Measurements from ENCODE around the gene PDIA2. TPM values are rescaled to one million over a fixed set of nuclear protein-coding genes. Genes with fewer than 3 reads are reported as not detected.

The PDIA2 gene
- polyA plus RNA-seq, 2 donors, result 0.27 to 0.53 TPM

- H3K27me3 ChIP-seq (ENCODE audit: control insufficient read depth in 1 of 2, insufficient read depth in 2 of 2, low read length in 2 of 2), result peaks cover 0 to 9% of the 10 kb centered on the region in 2 donors
- H3K27ac ChIP-seq (ENCODE audit: low read depth in 2 of 2, low read length in 1 of 2), result no peak overlapping the region
- no peak overlapping the region for H3K4me3 ChIP-seq (ENCODE audit: low read depth in 1 of 2, low read length in 2 of 2)
- peaks cover 8 to 27% of the 10 kb centered on the region in 2 donors for H3K36me3 ChIP-seq (ENCODE audit: control insufficient read depth in 2 of 2, insufficient read depth in 2 of 2, low read length in 1 of 2)
- WGBS, 2 donors, result 86 to 90% methylated on average over 51 to 52 of the region's 52 CpGs
- no peaks in the 10 kb centered on the region for H3K9me3 ChIP-seq (ENCODE audit: control insufficient read depth in 2 of 2, insufficient read depth in 1 of 2, low read depth in 1 of 2, low read length in 1 of 2)
- H3K4me1 ChIP-seq (ENCODE audit: control insufficient read depth in 2 of 2, insufficient read depth in 2 of 2, low read length in 1 of 2), result peaks cover 0 to 6% of the 10 kb centered on the region in 2 donors
Observed at GRCh38 chr16:284204-285120, 1.5 kb downstream of the PDIA2 start.

DNA sequence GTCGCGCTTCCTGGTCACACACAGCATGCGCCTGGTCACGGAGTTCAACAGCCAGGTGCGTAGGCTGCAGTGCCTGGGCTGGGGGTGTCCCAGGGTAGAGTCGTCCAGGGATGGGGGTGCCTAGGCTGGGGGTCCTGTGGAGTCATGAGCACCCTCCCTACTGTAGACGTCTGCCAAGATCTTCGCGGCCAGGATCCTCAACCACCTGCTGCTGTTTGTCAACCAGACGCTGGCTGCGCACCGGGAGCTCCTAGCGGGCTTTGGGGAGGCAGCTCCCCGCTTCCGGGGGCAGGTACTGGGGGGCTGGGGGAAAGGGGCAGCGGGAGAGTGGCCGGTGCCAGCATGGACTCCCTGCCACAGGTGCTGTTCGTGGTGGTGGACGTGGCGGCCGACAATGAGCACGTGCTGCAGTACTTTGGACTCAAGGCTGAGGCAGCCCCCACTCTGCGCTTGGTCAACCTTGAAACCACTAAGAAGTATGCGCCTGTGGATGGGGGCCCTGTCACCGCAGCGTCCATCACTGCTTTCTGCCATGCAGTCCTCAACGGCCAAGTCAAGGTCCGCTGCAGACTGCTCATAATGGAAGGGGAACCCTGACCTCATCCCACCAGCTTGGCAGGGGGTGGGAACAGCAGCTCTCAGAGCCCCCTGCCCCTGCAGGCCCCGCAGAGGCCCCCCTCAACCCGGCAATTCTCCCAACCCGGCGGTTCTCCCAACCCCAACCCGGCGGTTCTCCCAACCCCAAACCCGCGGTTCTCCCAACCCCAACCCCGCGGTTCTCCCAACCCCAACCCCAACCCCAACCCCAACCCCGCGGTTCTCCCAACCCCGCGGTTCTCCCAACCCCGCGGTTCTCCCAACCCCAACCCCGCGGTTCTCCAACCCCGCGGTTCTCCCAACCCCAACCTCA is 2.4 kb downstream of the PDIA2 start:
- Histone ChIP-seq H3K27me3 (ENCODE audit: control insufficient read depth in 1 of 2, insufficient read depth in 2 of 2, low read length in 2 of 2) (peaks cover 0 to 7% of the 10 kb centered on the region in 2 donors), H3K4me3 (ENCODE audit: low read depth in 1 of 2, low read length in 2 of 2) (no peak overlapping the region), H3K4me1 (ENCODE audit: control insufficient read depth in 2 of 2, insufficient read depth in 2 of 2, low read length in 1 of 2) (peaks cover 0 to 6% of the 10 kb centered on the region in 2 donors), H3K9me3 (ENCODE audit: control insufficient read depth in 2 of 2, insufficient read depth in 1 of 2, low read depth in 1 of 2, low read length in 1 of 2) (no peaks in the 10 kb centered on the region), H3K36me3 (ENCODE audit: control insufficient read depth in 2 of 2, insufficient read depth in 2 of 2, low read length in 1 of 2) (peaks cover 11 to 36% of the 10 kb centered on the region in 2 donors), H3K27ac (ENCODE audit: low read depth in 2 of 2, low read length in 1 of 2) (no peak overlapping the region)
- 81 to 93% methylated on average over 41 to 48 of the region's 48 CpGs for whole genome bisulfite sequencing, 2 donors

DNA sequence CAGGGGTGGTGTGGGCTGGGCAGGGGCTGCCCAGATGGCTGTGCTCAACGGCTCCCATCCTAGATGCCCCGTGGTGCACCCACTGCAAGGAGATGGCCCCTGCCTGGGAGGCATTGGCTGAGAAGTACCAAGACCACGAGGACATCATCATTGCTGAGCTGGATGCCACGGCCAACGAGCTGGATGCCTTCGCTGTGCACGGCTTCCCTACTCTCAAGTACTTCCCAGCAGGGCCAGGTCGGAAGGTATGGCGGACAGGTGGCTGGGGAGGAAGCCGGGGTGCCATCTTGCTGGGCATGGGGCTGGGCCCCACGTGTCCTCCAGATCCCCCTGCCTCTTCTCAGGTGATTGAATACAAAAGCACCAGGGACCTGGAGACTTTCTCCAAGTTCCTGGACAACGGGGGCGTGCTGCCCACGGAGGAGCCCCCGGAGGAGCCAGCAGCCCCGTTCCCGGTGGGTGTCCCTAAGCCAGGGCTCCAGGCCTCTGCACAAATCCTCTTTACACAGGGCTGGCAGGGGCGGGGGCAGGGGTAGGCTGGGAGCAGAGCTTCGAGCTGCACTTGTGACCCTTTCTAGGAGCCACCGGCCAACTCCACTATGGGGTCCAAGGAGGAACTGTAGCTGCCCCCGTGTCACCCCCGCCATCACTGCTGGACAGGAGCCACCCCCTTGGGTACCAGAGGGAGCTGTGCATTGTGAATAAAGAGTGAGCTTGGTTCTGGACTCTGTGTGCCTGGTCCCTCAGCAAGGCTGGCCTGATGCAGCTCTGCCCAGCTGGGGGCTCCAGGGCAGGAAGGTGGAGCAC is 3.7 kb downstream of the PDIA2 start:
- Histone ChIP-seq H3K27ac (ENCODE audit: low read depth in 2 of 2, low read length in 1 of 2) (no peak overlapping the region), H3K4me1 (ENCODE audit: control insufficient read depth in 2 of 2, insufficient read depth in 2 of 2, low read length in 1 of 2) (no peaks in the 10 kb centered on the region), H3K9me3 (ENCODE audit: control insufficient read depth in 2 of 2, insufficient read depth in 1 of 2, low read depth in 1 of 2, low read length in 1 of 2) (no peaks in the 10 kb centered on the region), H3K36me3 (ENCODE audit: control insufficient read depth in 2 of 2, insufficient read depth in 2 of 2, low read length in 1 of 2) (peaks cover 11 to 49% of the 10 kb centered on the region in 2 donors), H3K27me3 (ENCODE audit: control insufficient read depth in 1 of 2, insufficient read depth in 2 of 2, low read length in 2 of 2) (no peaks in the 10 kb centered on the region), H3K4me3 (ENCODE audit: low read depth in 1 of 2, low read length in 2 of 2) (no peak overlapping the region)
- 90 to 92% methylated on average over 22 of the region's 22 CpGs for WGBS, 2 donors

DNA sequence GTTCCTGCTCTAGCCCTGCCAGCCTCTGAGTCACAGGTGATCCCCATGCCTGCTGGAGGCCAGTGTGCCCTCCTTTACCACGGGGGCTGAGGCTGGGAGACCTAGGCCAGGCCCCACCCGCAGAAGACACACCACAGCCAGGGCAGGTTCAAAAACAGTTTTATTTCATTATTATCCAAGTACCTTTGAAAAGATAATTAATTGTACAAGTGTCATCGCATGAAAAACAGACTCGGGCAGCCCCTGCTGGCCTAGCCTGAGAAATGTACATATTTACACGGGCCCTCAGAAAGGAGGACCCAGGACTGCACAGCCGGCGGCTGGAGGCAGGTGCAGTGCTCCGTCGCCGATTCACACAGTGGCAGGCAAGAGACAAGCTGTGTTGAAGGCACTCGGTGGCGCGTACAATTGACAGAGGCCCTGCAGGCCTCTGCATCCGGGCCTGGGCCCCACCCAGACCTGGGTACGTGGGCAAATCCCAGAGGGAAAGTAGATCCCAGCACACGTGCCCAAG is 4.4 kb downstream of the PDIA2 start:
- Histone ChIP-seq H3K27me3 (ENCODE audit: control insufficient read depth in 1 of 2, insufficient read depth in 2 of 2, low read length in 2 of 2) (no peaks in the 10 kb centered on the region), H3K36me3 (ENCODE audit: control insufficient read depth in 2 of 2, insufficient read depth in 2 of 2, low read length in 1 of 2) (peaks cover 12 to 54% of the 10 kb centered on the region in 2 donors), H3K4me3 (ENCODE audit: low read depth in 1 of 2, low read length in 2 of 2) (no peak overlapping the region), H3K4me1 (ENCODE audit: control insufficient read depth in 2 of 2, insufficient read depth in 2 of 2, low read length in 1 of 2) (no peaks in the 10 kb centered on the region), H3K9me3 (ENCODE audit: control insufficient read depth in 2 of 2, insufficient read depth in 1 of 2, low read depth in 1 of 2, low read length in 1 of 2) (no peaks in the 10 kb centered on the region), H3K27ac (ENCODE audit: low read depth in 2 of 2, low read length in 1 of 2) (no peak overlapping the region)
- WGBS, 2 donors, result 63 to 73% methylated on average over 16 of the region's 16 CpGs

- H3K4me3 ChIP-seq (ENCODE audit: low read depth in 1 of 2, low read length in 2 of 2), result no peak overlapping the region
- no peaks in the 10 kb centered on the region for H3K27me3 ChIP-seq (ENCODE audit: control insufficient read depth in 1 of 2, insufficient read depth in 2 of 2, low read length in 2 of 2)
- peaks cover 17 to 63% of the 10 kb centered on the region in 2 donors for H3K36me3 ChIP-seq (ENCODE audit: control insufficient read depth in 2 of 2, insufficient read depth in 2 of 2, low read length in 1 of 2)
- WGBS, 2 donors, result 86 to 92% methylated on average over 33 of the region's 33 CpGs
- H3K9me3 ChIP-seq (ENCODE audit: control insufficient read depth in 2 of 2, insufficient read depth in 1 of 2, low read depth in 1 of 2, low read length in 1 of 2), result no peaks in the 10 kb centered on the region
- H3K4me1 ChIP-seq (ENCODE audit: control insufficient read depth in 2 of 2, insufficient read depth in 2 of 2, low read length in 1 of 2), result no peaks in the 10 kb centered on the region
- H3K27ac ChIP-seq (ENCODE audit: low read depth in 2 of 2, low read length in 1 of 2), result no peak overlapping the region
Observed at GRCh38 chr16:287981-288920, 5.3 kb downstream of the PDIA2 start.

GRCh38 chr16:289395-289997 is 6.5 kb downstream of the PDIA2 start:
- Histone ChIP-seq H3K9me3 (ENCODE audit: control insufficient read depth in 2 of 2, insufficient read depth in 1 of 2, low read depth in 1 of 2, low read length in 1 of 2) (no peaks in the 10 kb centered on the region), H3K4me1 (ENCODE audit: control insufficient read depth in 2 of 2, insufficient read depth in 2 of 2, low read length in 1 of 2) (no peaks in the 10 kb centered on the region), H3K27me3 (ENCODE audit: control insufficient read depth in 1 of 2, insufficient read depth in 2 of 2, low read length in 2 of 2) (no peaks in the 10 kb centered on the region), H3K27ac (ENCODE audit: low read depth in 2 of 2, low read length in 1 of 2) (no peak overlapping the region), H3K36me3 (ENCODE audit: control insufficient read depth in 2 of 2, insufficient read depth in 2 of 2, low read length in 1 of 2) (peaks cover 17 to 68% of the 10 kb centered on the region in 2 donors), H3K4me3 (ENCODE audit: low read depth in 1 of 2, low read length in 2 of 2) (no peak overlapping the region)
- WGBS, 2 donors, result 87 to 92% methylated on average over 22 of the region's 22 CpGs

GRCh38 chr16:290015-290680 is 7.2 kb downstream of the PDIA2 start:
- Histone ChIP-seq H3K36me3 (ENCODE audit: control insufficient read depth in 2 of 2, insufficient read depth in 2 of 2, low read length in 1 of 2) (peaks cover 17 to 68% of the 10 kb centered on the region in 2 donors), H3K4me3 (ENCODE audit: low read depth in 1 of 2, low read length in 2 of 2) (no peak overlapping the region), H3K4me1 (ENCODE audit: control insufficient read depth in 2 of 2, insufficient read depth in 2 of 2, low read length in 1 of 2) (no peaks in the 10 kb centered on the region), H3K27ac (ENCODE audit: low read depth in 2 of 2, low read length in 1 of 2) (no peak overlapping the region), H3K27me3 (ENCODE audit: control insufficient read depth in 1 of 2, insufficient read depth in 2 of 2, low read length in 2 of 2) (no peaks in the 10 kb centered on the region), H3K9me3 (ENCODE audit: control insufficient read depth in 2 of 2, insufficient read depth in 1 of 2, low read depth in 1 of 2, low read length in 1 of 2) (no peaks in the 10 kb centered on the region)
- 84 to 89% methylated on average over 25 of the region's 25 CpGs for WGBS, 2 donors

Measured in esophagus (tissue), 2 donors.